Right lobe of liver (tissue), 6 donors: ENCODE measurements around the gene MED25. TPM values are rescaled to one million over a fixed set of nuclear protein-coding genes. Genes with fewer than 3 reads are reported as not detected.

Experiments
- ATAC-seq, 4 donors: fragments of 200-7000 bp; cut with Tn5 transposase; one replicate each; pipeline ENCODE4 v1.9.1; 2020; ENCODE audit warnings: mild to moderate bottlenecking in 4 of 4, moderate library complexity in 4 of 4
- DNase-seq, 3 donors: peaks; one replicate each; pipeline ENCODE4 v3.0.0-alpha.2; 2020
- H3K27ac ChIP-seq, 3 donors: fragments of 200-600 bp; one replicate each; pipeline ENCODE4 v1.8.0; 2022
- H3K27me3 ChIP-seq, 2 donors: fragments of 200-600 bp; one replicate each; pipeline ENCODE4 v1.8.0; 2022
- H3K36me3 ChIP-seq, 4 donors: fragments of 200-600 bp; sonication (generic) in 1 of 4; one replicate each; pipeline versions ENCODE4 v1.5.1 to v1.8.0; 2017 to 2022; ENCODE audit warnings: control low read depth in 1 of 4
- H3K4me1 ChIP-seq, 4 donors: fragments of 200-600 bp; sonication (generic) in 1 of 4; one replicate each; pipeline versions ENCODE4 v1.5.1 to v1.8.0; 2017 to 2022; ENCODE audit warnings: control low read depth in 1 of 4
- H3K4me3 ChIP-seq, 3 donors: fragments of 200-600 bp; one replicate each; pipeline ENCODE4 v1.8.0; 2022
- H3K9me3 ChIP-seq, 4 donors: fragments of 200-600 bp; sonication (generic) in 1 of 4; one replicate each; pipeline versions ENCODE4 v1.5.1 to v1.8.0; 2017 to 2022; ENCODE audit warnings: control low read depth in 1 of 4
- CTCF ChIP-seq, 4 donors: fragments of 200-600 bp in 3 of 4; fragments of 450-650 bp in 1 of 4; IDR thresholded peaks; one replicate each; pipeline versions ENCODE4 v1.5.1 to v1.8.0; 2016 to 2022; ENCODE audit warnings: antibody characterized with exemption in 4 of 4, mild to moderate bottlenecking in 2 of 4
- POLR2A ChIP-seq: fragments of 450-650 bp; IDR thresholded peaks from one replicate; pipeline ENCODE4 v1.6.1; 2017; ENCODE audit warnings: antibody characterized with exemption, mild to moderate bottlenecking
- WGBS: methylation state at CpG from one replicate; pipeline ENCODE4 v1.1.6; 2018; ENCODE audit warnings: low coverage, low lambda C conversion rate; ENCODE audit not compliant: insufficient coverage; ENCODE audit errors: missing lambda C conversion rate; 5-methylcytosine and 5-hydroxymethylcytosine counted together
- intact Hi-C, 2 donors: fragments of 100-400 bp; cut with DNase I; formaldehyde crosslinking; loops; one replicate each; pipeline versions ENCODE4 v1.11.2 to v1.14.1; 2022
- total RNA-seq, 6 experiments: library from RNA; depleted of rRNA in 2 of 6; stranded (reverse); fragments of >200 nt in 2 of 6; fragmentation: NEBNext Ultra II Directional in 3 of 6; extraction: Animal tissue kit (Norgen Biotek cat#: 25700) in 3 of 6; gene quantifications; one replicate each; pipeline versions ENCODE4 v1.1.0 to v1.2.4, GENCODE V29; 2016 to 2023
- donor health status: DM: no; HTN: yes; CAD: no.
- donor health status: DM: no; HTN: no; CAD: no.
- donor health status: DM: no; HTN: no; CAD: no.
- donor health status: DM: no; HTN: yes; CAD: no.
- donor health status: DM: no; HTN: yes; CAD: no.

MED25 gene
- total RNA-seq, 6 experiments from 2014 or later: 9.9 to 16.3 (median 11.8) TPM

GRCh38 chr19:49786376-49786820 lies 31.7 kb upstream of the MED25 start:
- ATAC-seq (no peak), DNase-seq (no peak)
- TF ChIP-seq CTCF (IDR thresholded peaks at IDR 0.05): no peak
- no peak for TF ChIP-seq POLR2A
- H3K9me3 ChIP-seq: no peaks in the 10 kb centered on the region
- intact Hi-C loops: no loop called here
- no peaks in the 10 kb centered on the region for H3K4me1 ChIP-seq
- H3K36me3 ChIP-seq: peaks cover 0 to 36% (median 8%) of the 10 kb centered on the region in 4 donors
- no peaks in the 10 kb centered on the region for H3K27me3 ChIP-seq
- no peak overlapping the region for H3K4me3 ChIP-seq
- WGBS: 89% methylated on average over 7 of the region's 9 CpGs
- H3K27ac ChIP-seq: no peak overlapping the region

- H3K27ac ChIP-seq: no peak overlapping the region
- H3K4me1 ChIP-seq: no peaks in the 10 kb centered on the region
- TF ChIP-seq POLR2A (no peak), CTCF (IDR thresholded peaks at IDR 0.05) (no peak)
- H3K27me3 ChIP-seq: no peaks in the 10 kb centered on the region
- ATAC-seq (no peak), DNase-seq (no peak)
- H3K36me3 ChIP-seq: peaks cover 0 to 36% (median 11%) of the 10 kb centered on the region in 4 donors
- H3K9me3 ChIP-seq: no peaks in the 10 kb centered on the region
- no peak overlapping the region for H3K4me3 ChIP-seq
- intact Hi-C loops: no loop called here
- 87% methylated on average over 4 of the region's 5 CpGs for WGBS
Observed at GRCh38 chr19:49787746-49788145, 30.3 kb upstream of the MED25 start.

- WGBS: 97% methylated on average over 5 of the region's 10 CpGs
- Histone ChIP-seq H3K4me1 (no peaks in the 10 kb centered on the region), H3K27me3 (no peaks in the 10 kb centered on the region), H3K27ac (no peak overlapping the region), H3K36me3 (peaks cover 7 to 34% (median 19%) of the 10 kb centered on the region in 4 donors), H3K4me3 (no peak overlapping the region), H3K9me3 (no peaks in the 10 kb centered on the region)
- DNase-seq (no peak), ATAC-seq (no peak)
- TF ChIP-seq CTCF (IDR thresholded peaks at IDR 0.05): no peak
- TF ChIP-seq POLR2A: no peak
- intact Hi-C loops: no loop called here
Observed at GRCh38 chr19:49788857-49789256, 29.2 kb upstream of the MED25 start.

- WGBS: 71% methylated on average over 8 of the region's 9 CpGs
- Histone ChIP-seq H3K9me3 (no peaks in the 10 kb centered on the region), H3K4me3 (no peak overlapping the region), H3K27me3 (no peaks in the 10 kb centered on the region), H3K4me1 (no peaks in the 10 kb centered on the region), H3K36me3 (peaks cover 7 to 50% (median 22%) of the 10 kb centered on the region in 4 donors), H3K27ac (no peak overlapping the region)
- DNase-seq (no peak), ATAC-seq (peak; percentile 31 to 55 (median 46))
- no peak for TF ChIP-seq POLR2A
- no peak for TF ChIP-seq CTCF (IDR thresholded peaks at IDR 0.05)
- intact Hi-C loops: no loop called here
Observed at GRCh38 chr19:49790866-49791265, 27.2 kb upstream of the MED25 start.
